AG20443 (cell line): ENCODE data around the gene SOAT1.

Experiments used
- DNase-seq: peaks from one replicate; pipeline ENCODE4 v3.0.0; 2012; ENCODE audit warnings: low spot score, mixed read lengths

Gene SOAT1

GRCh38 chr1:179305450-179305849, 11.9 kb downstream of the SOAT1 start:
- DNase-seq: no peak

GRCh38 chr1:179310291-179310690, 16.7 kb downstream of the SOAT1 start:
- DNase-seq: peak; percentile 15

DNA sequence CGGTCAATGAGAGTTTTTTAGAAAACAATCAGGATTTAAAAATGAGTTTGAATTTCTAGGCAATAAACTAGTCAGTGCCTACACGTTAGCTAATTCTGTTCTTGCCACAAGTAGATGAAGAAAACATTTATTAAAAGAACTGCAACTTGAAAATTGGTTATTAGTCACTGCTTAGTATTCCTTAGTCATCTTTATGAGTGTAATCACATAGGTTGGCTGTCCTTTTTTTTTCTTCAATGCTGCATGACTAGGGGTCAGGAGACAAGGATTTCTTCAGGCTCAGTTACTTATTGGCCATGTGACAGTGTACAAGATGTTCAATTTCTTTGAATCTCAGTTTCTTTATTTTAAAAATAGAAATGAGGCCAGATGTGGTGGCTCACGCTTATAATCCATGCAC, 17.1 kb downstream of the SOAT1 start:
- DNase-seq: peak; percentile 75

GRCh38 chr1:179311149-179311700, 17.6 kb downstream of the SOAT1 start:
- no peak for DNase-seq

GRCh38 chr1:179313004-179313403, 19.4 kb downstream of the SOAT1 start:
- no peak for DNase-seq

DNA sequence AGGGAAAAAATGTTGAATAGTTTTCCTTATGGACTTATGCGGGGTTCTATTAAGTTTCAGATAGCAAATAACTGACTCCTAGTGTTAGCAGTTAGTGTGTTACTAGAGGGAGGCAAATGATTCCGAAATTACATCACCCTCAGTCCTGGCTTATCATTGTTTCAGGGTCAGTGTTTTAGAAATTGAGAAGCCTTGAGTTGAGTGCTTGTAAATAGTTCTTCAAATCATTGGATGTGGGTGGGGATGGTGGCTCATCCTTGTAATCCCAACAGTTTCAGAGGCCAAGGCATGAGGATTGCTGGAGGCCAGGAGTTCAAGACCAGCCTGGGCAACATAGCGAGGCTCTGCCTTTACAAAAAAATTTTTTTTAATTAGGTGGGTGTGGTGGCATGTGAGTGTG, 21.3 kb downstream of the SOAT1 start:
- DNase-seq: no peak

- no peak for DNase-seq
Observed at GRCh38 chr1:179318491-179318890, 24.9 kb downstream of the SOAT1 start.

DNA sequence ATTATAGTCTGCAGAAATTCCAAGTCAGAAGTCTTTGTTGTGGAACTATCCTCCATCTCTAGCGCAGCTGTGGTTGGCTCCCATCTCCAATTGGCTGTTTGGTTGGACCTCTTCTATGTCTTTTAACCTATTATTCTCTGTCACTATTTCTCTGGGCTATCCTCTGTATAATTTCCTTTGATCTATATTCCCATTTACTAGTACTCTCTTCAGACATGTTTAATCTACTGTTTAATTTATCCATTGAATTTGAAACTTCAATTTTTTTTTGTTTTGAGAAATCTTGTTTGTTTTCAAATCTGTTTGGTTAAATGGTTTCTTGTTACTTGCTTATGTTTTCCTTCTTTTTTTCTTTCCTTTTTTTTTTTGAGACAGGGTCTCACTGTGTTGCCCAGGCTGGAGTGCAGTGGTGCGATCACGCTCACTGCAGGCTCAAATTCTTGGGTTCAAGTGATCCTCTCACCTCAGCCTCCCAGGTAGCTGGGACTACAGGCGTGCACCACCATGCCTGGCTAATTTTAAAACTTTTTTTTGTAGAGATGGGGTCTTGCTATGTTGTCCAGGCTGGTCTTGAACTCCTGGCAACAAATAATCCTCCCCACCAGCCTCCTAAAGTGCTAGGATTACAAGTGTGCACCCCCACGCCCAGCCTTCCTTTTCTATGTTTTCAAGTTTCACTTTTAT, 28.1 kb downstream of the SOAT1 start:
- DNase-seq: no peak

GRCh38 chr1:179322557-179322956, 29.0 kb downstream of the SOAT1 start:
- DNase-seq: no peak

DNA sequence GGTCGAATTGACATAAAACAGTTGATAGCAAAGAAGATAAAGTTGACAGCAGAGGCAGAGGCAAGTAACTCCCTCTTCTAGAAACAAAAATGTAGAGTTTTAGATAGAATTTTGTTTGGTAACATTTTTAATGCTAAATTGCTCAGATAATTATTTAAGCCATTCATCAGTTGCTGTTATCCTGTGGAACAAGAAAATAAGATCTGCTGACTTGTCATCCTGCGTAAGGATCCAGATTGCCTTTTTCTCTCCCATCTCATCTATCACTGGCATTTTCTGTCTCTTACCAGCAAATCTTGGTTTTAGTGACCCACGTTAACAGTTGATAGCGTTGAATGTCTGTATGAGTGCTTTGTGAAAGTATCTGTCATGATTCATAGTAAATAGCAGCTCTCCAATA, 29.8 kb downstream of the SOAT1 start:
- DNase-seq: no peak

DNA sequence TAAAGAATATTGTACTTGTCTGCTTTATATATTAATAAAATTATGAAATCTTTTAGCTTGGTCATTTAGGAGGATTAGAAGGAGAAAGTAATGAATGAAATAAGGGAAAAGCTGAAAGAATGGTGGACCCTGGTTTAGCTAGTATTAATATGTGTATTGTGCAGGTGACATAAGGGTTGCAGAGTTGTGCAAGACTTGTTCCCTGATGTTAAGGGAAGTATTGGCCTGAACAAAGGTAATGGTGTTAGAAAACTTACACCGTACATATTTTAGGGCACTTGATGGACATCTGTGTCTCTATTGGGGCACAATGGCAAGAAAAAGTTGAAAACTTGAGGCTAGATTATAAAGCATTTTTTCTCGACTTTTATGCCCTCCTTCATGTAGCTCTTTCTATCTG, 32.2 kb downstream of the SOAT1 start:
- no peak for DNase-seq

GRCh38 chr1:179326746-179327145, 33.1 kb downstream of the SOAT1 start:
- no peak for DNase-seq

GRCh38 chr1:179327196-179327595, 33.6 kb downstream of the SOAT1 start:
- no peak for DNase-seq

GRCh38 chr1:179327679-179328078, 34.1 kb downstream of the SOAT1 start:
- no peak for DNase-seq

GRCh38 chr1:179329862-179330261, 36.3 kb downstream of the SOAT1 start:
- DNase-seq: no peak

DNA sequence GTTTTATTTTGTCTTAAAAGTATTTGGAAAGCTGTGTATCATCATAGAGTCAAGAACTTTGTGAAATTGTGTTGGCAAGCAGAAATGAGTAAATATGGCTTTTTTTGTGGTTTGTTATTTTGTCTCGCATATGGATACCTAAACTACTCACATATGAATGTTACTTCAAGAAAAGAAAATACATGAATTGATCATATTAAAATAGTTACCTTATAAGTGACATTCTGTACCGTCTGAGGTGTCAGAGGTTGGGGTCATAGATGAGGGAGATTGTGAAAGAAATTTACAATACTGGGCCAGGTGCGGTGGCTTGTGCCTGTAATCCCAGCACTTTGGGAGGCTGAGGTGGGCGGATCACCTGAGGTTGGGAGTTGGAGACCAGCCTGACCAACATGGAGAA, 40.8 kb downstream of the SOAT1 start:
- no peak for DNase-seq

- no peak for DNase-seq
Observed at GRCh38 chr1:179337288-179337687, 43.7 kb downstream of the SOAT1 start.

DNA sequence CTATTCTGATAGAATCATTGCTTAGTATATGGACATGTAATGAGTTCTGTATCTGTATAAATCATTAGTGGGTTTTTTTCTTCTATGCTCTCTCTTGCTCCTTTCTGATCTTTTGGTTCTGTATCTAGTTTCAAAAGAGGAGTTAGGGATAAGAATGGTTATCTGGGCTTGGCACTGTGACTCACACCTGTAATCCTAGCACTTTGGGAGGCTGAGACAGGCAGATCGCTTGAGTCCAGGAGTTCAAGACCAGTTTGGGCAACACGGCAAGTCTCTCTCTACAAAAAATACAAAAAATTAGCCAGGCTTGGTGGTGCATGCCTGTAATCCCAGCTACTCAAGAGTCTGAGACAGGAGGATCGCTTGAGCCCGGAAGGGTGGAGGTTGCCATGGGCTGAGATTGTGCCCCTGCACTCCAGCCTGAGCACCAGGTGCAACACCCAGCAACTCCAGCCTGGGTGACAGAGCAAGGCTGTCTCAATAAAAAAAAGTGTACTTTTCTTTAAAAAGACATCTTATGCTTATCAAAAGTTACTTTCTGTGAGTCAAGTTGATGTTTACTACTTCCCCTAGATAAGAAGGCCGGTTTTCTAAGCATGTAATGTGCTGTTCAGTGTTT, 44.5 kb downstream of the SOAT1 start:
- DNase-seq: no peak

GRCh38 chr1:179340918-179341317, 47.3 kb downstream of the SOAT1 start:
- DNase-seq: no peak

DNA sequence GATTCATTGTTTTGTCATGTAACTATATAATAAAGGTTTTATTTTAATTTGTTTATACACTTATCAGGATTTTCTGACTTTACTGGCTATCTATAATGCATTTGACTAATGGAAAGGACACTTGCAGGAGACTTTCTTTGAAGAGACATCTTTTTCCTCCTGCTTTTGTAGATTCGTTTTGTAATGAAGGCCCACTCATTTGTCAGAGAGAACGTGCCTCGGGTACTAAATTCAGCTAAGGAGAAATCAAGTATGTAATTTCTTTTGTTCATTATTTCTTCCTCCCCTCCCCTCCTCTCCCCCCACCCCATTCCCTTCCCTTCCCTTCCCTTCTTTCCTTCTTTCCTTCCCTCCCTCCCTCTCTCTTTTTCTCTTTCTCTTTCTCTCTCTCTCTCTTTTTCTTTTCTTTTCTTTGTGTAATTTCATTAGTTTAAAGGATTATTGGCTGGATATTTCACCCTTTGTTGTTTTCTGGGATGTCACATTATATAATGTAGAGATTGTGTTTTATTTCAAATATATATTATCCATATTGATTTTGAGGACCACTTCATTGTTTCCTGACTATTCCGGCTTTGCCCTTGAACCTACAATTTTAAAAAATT, 48.4 kb downstream of the SOAT1 start:
- no peak for DNase-seq

- no peak for DNase-seq
Observed at GRCh38 chr1:179342740-179343404, 49.3 kb downstream of the SOAT1 start.

DNA sequence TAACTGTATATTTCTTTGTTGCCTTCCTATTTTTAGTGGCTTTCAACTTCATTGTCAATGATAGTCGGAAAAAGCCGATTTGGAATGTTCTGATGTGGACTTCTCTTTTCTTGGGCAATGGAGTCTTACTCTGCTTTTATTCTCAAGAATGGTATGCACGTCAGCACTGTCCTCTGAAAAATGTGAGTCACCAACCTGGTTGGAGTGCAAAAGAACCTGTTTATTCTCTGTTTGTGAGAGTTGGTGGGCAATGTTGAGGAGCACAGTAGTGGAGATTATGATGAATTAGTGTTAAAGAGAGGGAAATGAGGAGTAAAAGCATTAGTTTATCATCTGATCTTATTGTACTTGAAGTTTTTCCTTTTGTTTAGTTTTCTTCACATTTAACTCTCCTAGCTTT, 57.7 kb downstream of the SOAT1 start:
- DNase-seq: no peak

- no peak for DNase-seq
Observed at GRCh38 chr1:179352236-179352635, 58.6 kb downstream of the SOAT1 start.
